Measurements from ENCODE around the gene IRAK1.
"Not testable (repeated sequence)": the region's sequence is repeated elsewhere in the genome, so short reads cannot be mapped to it uniquely, and the experiment has no call there.

IRAK1 gene

GRCh38 chrX:154018518-154019060 is 1.1 kb downstream of the IRAK1 start:
- no peak for DNase-seq

DNA sequence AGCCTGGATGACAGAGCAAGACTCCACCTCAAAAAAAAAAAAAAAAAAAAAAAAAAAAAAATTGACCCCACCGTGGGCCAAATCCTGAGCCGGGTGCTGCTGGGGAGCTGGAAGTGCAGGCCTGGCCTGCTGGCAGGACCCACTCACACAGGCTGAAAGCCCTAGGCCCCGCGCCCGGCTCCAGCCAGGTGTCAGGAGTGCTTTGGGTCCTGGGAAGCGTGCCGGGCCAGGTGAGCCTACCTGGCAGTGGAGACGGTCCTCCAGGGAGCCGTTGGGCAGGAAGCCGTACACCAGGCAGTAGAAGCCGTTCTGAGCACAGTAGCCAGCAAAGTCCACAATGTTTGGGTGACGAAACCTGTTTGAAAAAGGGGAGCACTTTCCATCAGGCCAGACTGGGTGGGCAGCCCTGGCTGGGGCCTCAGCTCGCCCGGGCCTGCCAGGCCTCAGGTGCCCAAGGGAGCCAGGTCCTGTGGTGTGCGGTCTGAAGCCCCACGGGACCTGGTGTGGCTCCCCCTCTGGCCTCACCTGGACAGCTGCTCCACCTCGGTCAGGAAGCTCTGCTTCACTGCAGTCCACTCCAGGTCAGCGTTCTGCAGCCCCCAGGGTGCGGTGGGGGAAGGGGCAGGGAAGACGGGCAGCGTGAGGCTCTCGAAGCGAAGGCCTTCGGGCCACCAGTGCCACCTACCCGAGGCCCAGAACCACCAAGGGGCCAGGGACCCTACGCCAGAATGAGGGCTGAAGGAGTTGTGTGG is 1.8 kb downstream of the IRAK1 start:
- DNase-seq = no peak

DNA sequence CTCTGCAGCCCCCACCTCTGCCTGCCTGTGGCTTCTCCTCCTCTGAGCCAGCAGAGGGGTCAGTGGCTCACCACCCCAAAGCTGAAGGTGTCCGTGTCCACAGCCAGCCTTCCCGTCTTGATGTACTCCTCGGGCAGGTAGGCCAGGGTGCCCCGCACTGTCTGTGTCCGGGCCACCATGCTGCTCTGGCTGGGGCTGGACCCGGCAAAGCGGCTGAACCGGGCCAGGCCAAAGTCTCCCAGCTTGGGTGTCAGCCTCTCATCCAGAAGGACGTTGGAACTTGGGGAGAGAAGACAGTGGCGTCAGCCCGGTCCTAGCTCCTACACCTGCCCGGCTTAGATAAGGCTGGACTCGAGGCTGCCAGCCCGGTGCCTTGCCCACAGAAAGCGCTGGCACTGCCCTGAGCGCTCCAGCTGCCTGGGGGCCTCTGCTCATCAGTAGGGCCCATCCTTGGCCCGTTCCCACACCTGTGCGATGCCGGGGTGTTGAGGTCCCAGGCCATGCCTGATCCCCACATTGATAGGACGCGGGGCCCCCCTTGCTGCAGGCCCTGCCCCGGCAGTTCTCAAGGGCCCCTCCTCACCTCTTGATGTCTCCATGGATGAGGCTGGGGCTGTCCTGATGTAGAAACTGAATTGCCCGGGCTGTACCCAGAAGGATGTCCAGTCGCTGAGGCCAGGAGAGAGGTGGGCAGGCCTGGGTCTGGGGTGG is 3.2 kb downstream of the IRAK1 start:
- no peak for DNase-seq

- no peak for DNase-seq
Measured at GRCh38 chrX:154015581-154016264, 4.0 kb downstream of the IRAK1 start.

- DNase-seq = no peak
Measured at GRCh38 chrX:154014429-154015380, 5.0 kb downstream of the IRAK1 start.

DNA sequence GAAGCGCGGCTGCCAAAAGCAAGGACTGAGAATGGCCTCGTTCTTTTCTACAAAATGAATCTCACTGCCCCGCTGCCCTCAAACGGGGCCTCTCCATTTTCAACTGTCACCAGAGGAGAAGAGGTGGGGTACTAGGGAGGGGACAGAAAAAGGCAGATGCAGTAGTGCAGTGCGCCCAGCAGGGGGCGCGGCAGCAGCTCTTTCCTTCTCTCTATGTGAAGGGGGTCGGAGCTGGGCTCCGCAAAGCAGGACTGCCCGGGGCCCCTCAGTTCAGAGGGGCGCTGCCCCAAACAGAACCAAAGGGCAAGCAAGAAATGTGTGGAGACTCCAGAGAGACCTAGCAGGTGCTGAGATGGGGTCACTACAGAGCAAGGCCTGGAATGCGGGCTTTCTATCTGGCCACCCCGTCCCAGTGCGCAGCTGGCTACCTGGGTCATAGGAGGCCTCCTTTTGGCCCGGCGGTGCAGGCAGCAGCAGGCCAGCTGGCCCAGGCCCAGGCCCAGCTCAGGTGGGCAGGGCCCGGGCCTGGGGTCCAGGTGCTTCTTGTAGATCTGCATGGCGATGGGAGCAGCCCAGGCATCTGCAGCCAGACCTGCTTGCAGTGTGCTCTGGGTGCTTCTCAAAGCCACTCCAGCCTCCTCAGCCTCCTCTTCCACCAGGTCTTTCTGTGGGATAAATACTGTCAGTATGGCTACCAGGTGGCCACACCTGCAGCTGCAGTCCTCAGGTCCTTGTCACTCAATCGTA is 5.9 kb downstream of the IRAK1 start:
- DNase-seq = peak; percentile 48

DNA sequence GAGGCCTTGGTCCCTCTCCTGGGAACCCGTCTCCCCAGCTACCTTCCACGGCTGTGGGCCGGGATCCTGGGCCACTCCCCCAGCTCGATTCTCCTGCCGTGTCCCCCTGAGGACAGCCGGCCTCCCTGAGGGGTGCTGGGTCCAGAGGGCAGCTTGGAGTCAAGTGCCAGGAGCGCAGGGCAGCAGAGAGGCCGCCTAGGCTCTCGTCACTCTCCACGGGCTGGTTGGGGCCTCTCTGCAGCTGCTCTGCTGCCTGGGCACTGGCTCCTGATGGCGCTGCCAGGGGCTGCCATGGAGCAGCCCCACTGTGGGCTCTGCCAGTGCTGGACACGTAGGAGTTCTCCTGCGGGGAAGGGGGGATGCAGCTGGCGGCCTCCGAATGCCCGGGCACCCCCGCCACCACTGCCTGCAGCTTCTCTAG is 6.7 kb downstream of the IRAK1 start:
- DNase-seq = no peak

DNA sequence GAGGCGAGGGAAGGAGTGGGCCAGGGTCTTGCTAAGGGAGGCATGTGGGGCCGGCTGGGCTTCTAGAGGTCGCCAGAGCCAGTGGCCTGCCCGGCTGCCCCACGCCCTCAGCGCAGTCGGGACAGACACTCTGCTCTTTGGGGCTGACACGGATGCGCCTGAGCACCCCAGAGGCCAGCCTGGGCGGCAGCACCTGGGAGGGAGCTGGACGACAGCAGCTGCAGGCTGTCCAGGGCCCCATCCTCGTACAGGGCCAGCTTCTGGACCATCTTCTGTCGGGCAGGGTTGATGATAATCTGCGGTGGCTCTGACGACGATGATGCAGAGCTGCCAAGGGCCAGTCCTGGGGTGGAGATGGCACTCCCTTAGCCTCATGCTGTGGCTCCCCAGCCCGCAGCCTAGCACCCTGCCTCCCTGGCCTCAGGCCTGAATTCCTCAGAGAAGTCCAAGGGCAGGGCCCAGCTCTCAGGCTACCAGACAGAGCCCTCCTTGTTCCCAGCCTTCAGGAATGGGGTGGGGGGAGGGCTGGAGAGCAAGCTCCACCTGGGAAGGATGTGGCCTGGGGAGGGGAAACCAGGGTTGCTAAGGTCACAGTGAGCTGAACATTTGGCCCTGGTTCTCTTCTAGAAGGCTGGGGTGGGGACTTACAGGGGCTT is 7.2 kb downstream of the IRAK1 start:
- DNase-seq = no peak

DNA sequence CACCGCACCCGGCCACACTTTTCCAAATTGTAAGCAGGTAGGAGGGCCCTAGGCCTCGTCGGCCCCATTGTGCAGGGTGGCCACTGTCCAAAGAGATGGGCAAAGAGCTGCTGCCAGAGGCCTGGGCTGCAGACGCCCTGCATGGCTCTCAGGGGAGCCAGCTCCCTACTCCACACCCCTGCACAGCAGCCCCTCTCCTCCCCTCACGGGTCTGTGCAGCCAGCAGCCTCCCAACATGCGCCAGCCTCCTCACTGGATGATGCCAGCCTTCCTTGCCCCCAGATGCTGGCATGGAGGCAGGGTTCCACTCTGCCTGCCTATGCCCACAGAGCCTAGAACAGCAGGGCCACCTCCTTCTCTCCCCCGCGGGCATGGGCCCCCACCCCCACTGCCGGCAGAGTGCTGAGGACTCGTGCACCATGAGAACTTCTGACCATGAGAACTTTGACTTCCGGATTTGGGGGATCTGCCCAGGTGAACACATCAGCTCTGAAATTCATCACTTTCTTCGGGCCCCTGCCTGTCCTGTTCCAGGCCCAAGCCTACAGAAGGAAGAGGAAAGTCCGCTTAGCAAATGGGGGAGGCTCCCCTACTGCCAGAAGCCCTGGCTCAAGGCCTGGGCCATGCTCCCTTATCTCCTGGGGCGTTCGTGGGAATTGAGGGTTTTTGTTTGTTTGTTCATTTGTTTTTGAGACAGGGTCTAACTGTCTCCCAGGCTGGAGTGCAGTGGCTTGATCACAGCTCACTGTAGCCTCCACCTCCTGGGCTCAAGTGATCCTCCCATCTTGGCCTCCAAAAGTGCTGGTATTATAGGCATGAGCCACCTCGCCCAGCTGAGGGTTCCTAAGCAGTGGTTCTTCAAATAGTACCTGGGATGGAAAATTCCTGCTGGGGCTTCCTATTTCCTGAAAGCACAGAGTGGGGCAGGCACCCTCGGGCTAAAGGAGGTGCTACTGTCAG is 8.0 kb downstream of the IRAK1 start:
- no peak for DNase-seq

- DNase-seq = no peak
Measured at GRCh38 chrX:154010330-154011087, 9.2 kb downstream of the IRAK1 start.

- no peak for DNase-seq
Measured at GRCh38 chrX:154008521-154008920, 11.2 kb downstream of the IRAK1 start.

GRCh38 chrX:154006947-154007346 is 12.8 kb downstream of the IRAK1 start:
- no peak for DNase-seq

GRCh38 chrX:154004315-154004714 is 15.4 kb downstream of the IRAK1 start:
- no peak for DNase-seq

- peak; percentile 41 for DNase-seq
Measured at GRCh38 chrX:154002215-154002719, 17.4 kb downstream of the IRAK1 start.

- DNase-seq = no peak
Measured at GRCh38 chrX:154000051-154000450, 19.7 kb downstream of the IRAK1 start.

DNA sequence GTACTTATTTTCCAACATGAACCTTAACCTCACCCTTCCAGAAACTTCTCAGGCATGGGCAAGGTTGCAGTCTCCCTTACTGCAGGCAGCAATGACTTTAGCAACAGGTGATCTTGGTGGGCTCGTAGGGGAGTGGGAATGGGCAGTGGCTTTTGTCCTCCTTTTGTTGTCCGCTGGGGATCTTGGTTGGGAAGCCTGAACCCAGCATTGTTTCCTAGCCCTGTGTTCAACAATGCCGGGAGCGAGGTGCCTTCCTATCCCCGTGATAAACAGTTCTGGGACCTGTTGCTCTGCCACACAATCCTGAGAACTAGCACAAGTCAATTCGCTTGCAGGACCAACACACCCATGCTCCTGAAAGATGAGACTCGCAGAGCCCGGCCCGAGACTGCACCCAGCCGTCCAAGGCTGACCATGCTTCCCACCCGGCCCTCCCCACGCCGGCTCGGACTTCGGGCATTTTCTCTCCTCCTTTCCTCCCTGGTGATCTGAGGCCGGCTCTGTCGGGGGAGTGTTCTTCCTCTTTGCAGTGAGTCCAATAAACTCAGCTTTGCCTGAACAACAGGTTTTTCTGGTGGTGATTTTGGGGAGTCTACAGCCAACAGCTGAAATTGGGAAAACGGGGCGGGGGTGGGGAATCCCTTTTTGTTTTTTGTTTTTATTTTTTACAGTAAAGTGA is 20.2 kb downstream of the IRAK1 start:
- no peak for DNase-seq

DNA sequence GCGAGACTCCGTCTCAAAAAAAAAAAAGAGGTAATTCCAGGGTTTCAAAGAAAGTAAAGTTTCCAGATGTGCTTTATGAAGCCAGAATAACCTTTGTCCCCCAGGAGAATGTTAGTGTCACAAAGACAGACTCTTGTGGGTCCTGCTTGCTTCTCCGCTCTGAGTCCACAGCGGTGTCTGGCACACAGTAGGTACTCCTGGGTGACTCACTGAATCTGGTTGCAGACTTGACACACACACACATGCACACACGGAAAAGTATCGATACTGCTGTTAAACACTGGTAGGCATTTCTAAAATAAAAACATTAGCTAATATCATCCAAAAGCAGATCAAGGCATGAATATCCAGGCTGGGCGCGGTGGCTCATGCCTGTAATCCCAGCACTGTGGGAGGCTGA is 24.2 kb downstream of the IRAK1 start:
- no peak for DNase-seq

DNA sequence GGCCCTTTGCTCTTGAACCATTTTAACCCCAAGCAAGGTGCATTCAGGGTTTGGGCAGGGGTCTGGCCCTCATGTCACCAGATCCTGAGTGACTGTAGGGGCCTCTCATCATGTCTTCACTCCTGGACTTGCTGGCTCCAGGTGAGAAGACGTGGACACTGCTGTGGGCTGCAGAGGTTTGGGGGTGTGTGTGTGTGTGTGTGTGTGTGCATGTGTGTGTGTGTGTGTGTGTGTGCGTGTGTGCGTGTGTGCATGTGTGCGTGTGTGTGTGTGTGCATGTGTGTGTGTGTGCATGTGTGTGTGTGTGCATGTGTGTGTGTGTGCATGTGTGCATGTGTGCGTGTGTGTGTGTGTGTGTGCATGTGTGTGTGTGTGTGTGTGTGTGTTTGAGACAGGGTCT is 25.3 kb downstream of the IRAK1 start:
- not testable (repeated sequence) for DNase-seq
